Suprapubic skin (tissue), 4 donors: Measurements from ENCODE around the gene GSK3B. TPM values are rescaled to one million over a fixed set of nuclear protein-coding genes. Genes with fewer than 3 reads are reported as not detected.
A peak's percentile ranks its signal among the peaks of the same experiment; 100 is the strongest.
"Not testable (repeated sequence)": the region's sequence is repeated elsewhere in the genome, so short reads cannot be mapped to it uniquely, and the experiment has no call there.

Source experiments
- DNase-seq, 2 donors: peaks; one replicate each; pipeline ENCODE4 v3.0.0-alpha.2; 2019; ENCODE audit warnings: low spot score in 2 of 2
- H3K27ac ChIP-seq: fragments of 200-600 bp; sonication (generic); one replicate; pipeline ENCODE4 v1.5.1; 2019
- H3K27me3 ChIP-seq: fragments of 200-600 bp; sonication (generic); one replicate; pipeline ENCODE4 v1.5.1; 2019
- H3K36me3 ChIP-seq: fragments of 200-600 bp; sonication (generic); one replicate; pipeline ENCODE4 v1.5.1; 2019
- H3K4me1 ChIP-seq: fragments of 200-600 bp; sonication (generic); one replicate; pipeline ENCODE4 v1.5.1; 2019
- H3K4me3 ChIP-seq: fragments of 200-600 bp; sonication (generic); one replicate; pipeline ENCODE4 v1.5.1; 2019; ENCODE audit warnings: mild to moderate bottlenecking
- H3K9me3 ChIP-seq: fragments of 200-600 bp; sonication (generic); one replicate; pipeline ENCODE4 v1.5.1; 2019
- CTCF ChIP-seq, 2 donors: fragments of 200-600 bp in 1 of 2; fragments of 450-650 bp in 1 of 2; sonication (generic) in 1 of 2; IDR thresholded peaks; one replicate each; pipeline ENCODE4 v1.5.1; 2016 to 2019; ENCODE audit warnings: antibody characterized with exemption in 2 of 2, mild to moderate bottlenecking in 1 of 2, moderate library complexity in 1 of 2
- EP300 ChIP-seq: sonication (generic); formaldehyde crosslinking; IDR thresholded peaks from one replicate; pipeline ENCODE4 v1.6.1; 2017; ENCODE audit warnings: antibody characterized with exemption
- POLR2A ChIP-seq, 2 donors: fragments of 450-650 bp; IDR thresholded peaks; one replicate each; pipeline ENCODE4 v1.6.1; 2017; ENCODE audit warnings: antibody characterized with exemption in 2 of 2, mild to moderate bottlenecking in 2 of 2, moderate library complexity in 2 of 2
- POLR2AphosphoS5 ChIP-seq, 3 donors: sonication (generic); formaldehyde crosslinking; IDR thresholded peaks; one replicate each; pipeline ENCODE4 v1.6.1; 2017; ENCODE audit warnings: antibody characterized with exemption in 3 of 3
- WGBS: methylation state at CpG from one replicate; pipeline ENCODE4 v1.1.5; 2018; 5-methylcytosine and 5-hydroxymethylcytosine counted together
- total RNA-seq, 4 donors: library from RNA; depleted of rRNA; stranded (reverse); fragments of >200 nt; gene quantifications; one replicate each; pipeline ENCODE4 v1.1.0, GENCODE V29; 2016

The GSK3B gene
- total RNA-seq, 4 donors from 2014 or later: 43.8 to 58.1 (median 53.0) TPM

DNA sequence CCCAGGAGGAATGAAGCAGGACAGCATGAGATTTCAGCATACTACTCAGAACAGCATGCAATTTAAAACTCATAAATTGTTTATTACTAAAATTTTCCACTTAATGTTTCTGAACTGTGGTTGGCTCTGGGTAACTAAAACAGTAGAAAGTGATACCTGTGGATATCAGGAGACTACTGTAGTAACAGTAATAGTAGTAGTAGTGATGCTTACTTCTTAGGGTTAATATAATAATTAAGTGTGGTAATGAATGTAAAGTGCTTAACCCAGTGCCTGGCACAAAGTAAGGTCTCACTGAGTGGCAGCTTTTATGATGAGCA is 195.1 kb downstream of the GSK3B start:
- Histone ChIP-seq H3K4me1 (no peaks in the 10 kb centered on the region), H3K27ac (no peak overlapping the region), H3K36me3 (peaks cover 20% of the 10 kb centered on the region), H3K4me3 (no peak overlapping the region), H3K27me3 (no peaks in the 10 kb centered on the region), H3K9me3 (no peaks in the 10 kb centered on the region)
- TF ChIP-seq CTCF (IDR thresholded peaks at IDR 0.05): no peak
- TF ChIP-seq POLR2A (IDR thresholded peaks at IDR 0.05): no peak
- no peak for TF ChIP-seq EP300
- TF ChIP-seq POLR2AphosphoS5 (IDR thresholded peaks at IDR 0.05): no peak
- DNase-seq: no peak

- H3K27ac ChIP-seq: no peak overlapping the region
- WGBS: 95% methylated on average over 6 of the region's 6 CpGs
- no peak for DNase-seq
- no peaks in the 10 kb centered on the region for H3K27me3 ChIP-seq
- no peak overlapping the region for H3K4me3 ChIP-seq
- peaks cover 16% of the 10 kb centered on the region for H3K36me3 ChIP-seq
- H3K4me1 ChIP-seq: no peaks in the 10 kb centered on the region
- TF ChIP-seq CTCF (IDR thresholded peaks at IDR 0.05): no peak
- no peaks in the 10 kb centered on the region for H3K9me3 ChIP-seq
These were observed 195.6 kb downstream of the GSK3B start for GRCh38 chr3:119898478-119899191.

- TF ChIP-seq CTCF (IDR thresholded peaks at IDR 0.05) (no peak), POLR2AphosphoS5 (IDR thresholded peaks at IDR 0.05) (no peak), POLR2A (IDR thresholded peaks at IDR 0.05) (no peak), EP300 (no peak)
- Histone ChIP-seq H3K36me3 (peaks cover 7% of the 10 kb centered on the region), H3K4me1 (peaks cover 4% of the 10 kb centered on the region), H3K27me3 (no peaks in the 10 kb centered on the region), H3K9me3 (no peaks in the 10 kb centered on the region), H3K4me3 (no peak overlapping the region), H3K27ac (no peak overlapping the region)
- 94% methylated on average over 2 of the region's 2 CpGs for WGBS
- DNase-seq: no peak
These were observed 200.1 kb downstream of the GSK3B start for GRCh38 chr3:119894195-119894594.

DNA sequence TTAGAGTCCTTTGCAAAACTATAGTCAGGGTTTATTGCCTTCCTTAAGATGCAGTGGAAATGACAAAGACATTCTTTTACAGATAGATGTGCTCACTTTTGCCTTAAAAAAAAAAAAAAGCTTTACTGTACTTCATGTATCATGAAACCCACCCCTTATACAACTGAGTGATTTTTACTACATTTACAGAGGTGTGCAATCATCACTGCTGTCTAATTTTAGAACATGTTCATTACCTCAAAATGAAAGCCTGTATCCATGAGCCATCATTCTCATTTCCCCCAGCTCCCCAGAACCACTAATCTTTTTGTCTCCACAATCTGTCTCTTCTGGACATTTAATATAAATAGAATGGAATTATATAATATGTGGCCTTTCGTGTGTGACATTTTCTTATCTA is 200.5 kb downstream of the GSK3B start:
- no peak for DNase-seq
- TF ChIP-seq EP300 (no peak), POLR2A (IDR thresholded peaks at IDR 0.05) (no peak), POLR2AphosphoS5 (IDR thresholded peaks at IDR 0.05) (no peak), CTCF (IDR thresholded peaks at IDR 0.05) (no peak)
- Histone ChIP-seq H3K9me3 (no peaks in the 10 kb centered on the region), H3K36me3 (peaks cover 7% of the 10 kb centered on the region), H3K4me1 (peaks cover 4% of the 10 kb centered on the region), H3K4me3 (no peak overlapping the region), H3K27ac (no peak overlapping the region), H3K27me3 (no peaks in the 10 kb centered on the region)
- whole genome bisulfite sequencing: 79% methylated on average over 1 of the region's 1 CpG

DNA sequence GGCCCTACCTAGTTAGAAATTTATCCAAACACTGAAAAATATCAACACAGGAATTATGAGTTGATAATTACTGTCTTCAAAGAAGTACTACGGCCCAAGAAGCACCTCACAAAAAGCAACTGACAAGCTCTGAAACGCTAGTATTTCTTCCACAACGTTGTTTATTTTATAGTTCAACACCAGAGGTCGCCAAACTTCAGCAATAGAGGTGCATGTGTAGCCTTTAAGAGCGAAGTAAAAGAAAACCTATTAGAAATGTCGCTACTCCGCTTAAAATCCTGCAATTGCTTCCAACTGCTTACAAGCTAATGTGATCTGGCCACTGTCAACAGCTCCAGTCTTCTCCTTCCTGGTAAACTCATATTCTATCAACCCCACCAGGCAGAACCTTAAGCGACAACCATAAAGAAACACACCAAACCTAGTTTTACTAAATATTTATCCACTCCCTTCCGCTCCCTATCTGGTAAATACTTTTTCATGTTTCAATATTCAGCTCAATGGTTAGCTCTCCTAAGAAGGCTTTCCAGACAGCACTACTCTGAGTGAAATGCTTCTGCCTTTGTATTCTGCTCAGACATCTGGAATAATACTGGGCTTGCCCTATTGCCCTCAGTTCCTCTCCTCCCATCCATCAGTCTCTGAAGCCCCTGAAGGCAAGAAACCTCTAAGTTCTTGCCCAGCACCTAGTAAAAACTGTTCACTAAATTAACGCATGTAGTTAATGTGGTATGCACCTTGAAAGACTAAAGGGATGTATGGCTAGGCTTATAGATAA is 202.1 kb downstream of the GSK3B start:
- TF ChIP-seq CTCF (IDR thresholded peaks at IDR 0.05): peak; percentile 49 to 59
- TF ChIP-seq EP300: no peak
- peaks cover 4% of the 10 kb centered on the region for H3K4me1 ChIP-seq
- H3K9me3 ChIP-seq: no peaks in the 10 kb centered on the region
- H3K27me3 ChIP-seq: no peaks in the 10 kb centered on the region
- H3K36me3 ChIP-seq: peaks cover 7% of the 10 kb centered on the region
- no peak overlapping the region for H3K27ac ChIP-seq
- WGBS: 36% methylated on average over 10 of the region's 10 CpGs
- no peak overlapping the region for H3K4me3 ChIP-seq
- DNase-seq: no peak

- not testable (repeated sequence) for H3K27me3 ChIP-seq, H3K4me3 ChIP-seq, H3K4me1 ChIP-seq, H3K27ac ChIP-seq, H3K36me3 ChIP-seq, DNase-seq, H3K9me3 ChIP-seq
- 88% methylated on average over 4 of the region's 4 CpGs for WGBS
These were observed 205.6 kb downstream of the GSK3B start for GRCh38 chr3:119888681-119889080.
